ENCODE data around the gene ANKRD13B.

Gene ANKRD13B

DNA sequence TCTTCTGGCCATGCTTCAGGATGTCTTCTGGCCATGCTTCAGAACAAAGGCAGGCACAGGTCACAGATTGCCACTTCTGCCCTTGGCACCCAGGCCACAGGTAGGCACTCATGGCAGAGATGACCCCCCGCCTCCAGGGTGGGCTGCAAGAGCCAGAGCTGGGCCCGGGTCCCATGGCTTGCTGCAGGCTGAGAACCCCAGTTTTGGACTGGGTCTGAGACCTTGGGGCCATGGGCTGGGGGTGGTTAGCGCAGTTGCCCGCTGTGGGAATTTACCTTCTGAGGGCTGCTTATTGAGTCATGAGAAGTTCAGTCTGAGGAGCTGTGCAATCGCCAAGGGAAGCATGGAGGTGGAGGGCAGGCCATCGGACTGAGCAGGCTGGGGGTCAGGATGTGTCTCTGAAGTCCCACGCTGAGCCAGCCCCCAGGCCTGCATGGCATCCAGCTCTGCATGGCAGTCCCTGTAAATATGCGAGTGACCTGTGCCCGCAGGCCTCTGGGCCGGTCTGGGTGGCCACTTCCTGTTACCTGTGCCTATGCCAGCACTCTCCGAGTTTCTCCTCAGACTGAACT is 1.7 kb downstream of the ANKRD13B start:
- DNase-seq (ENCODE audit: low read depth in 2 of 2), result no peak

DNA sequence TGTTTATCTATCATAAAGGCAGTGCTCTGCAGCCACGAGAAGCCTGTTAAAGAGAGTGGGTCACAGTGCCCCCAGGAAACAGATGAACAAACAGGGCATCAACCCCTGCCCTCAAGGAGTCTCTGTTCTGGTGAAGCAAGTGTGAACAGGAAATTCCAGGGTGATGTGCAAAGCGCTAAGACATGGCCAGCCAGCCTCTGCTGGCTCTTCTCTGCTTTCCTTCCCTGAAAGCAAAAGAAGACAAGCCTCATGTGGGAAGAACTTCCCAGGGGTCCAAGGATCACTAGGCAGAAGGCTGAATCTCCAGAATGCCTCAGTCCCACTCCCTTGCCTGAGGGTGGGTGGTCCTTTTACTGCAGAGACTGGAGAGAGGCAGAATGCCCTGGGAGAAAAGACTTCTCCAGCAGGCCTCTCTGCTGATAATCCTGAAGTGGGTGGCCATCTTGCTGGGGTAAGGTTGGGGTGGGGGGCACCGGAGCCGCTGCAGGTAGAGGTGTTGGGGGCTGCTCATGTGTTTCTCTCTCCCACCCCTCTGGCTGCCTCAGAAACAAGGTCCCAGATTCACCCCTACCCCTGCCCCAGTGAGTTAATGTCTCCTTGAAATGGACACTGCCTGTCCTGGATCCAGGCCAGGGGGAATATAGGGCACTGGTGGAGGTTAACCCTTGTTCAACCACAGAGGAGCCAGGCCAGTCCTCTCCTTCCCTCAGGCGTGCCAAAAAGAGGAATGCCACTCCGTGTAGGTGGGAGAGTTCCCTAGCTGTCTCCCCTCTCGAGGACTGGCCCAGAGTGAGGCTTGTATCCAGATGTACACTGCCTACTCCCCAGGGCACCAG is 2.4 kb downstream of the ANKRD13B start:
- no peak for DNase-seq (ENCODE audit: low read depth in 2 of 2)

DNA sequence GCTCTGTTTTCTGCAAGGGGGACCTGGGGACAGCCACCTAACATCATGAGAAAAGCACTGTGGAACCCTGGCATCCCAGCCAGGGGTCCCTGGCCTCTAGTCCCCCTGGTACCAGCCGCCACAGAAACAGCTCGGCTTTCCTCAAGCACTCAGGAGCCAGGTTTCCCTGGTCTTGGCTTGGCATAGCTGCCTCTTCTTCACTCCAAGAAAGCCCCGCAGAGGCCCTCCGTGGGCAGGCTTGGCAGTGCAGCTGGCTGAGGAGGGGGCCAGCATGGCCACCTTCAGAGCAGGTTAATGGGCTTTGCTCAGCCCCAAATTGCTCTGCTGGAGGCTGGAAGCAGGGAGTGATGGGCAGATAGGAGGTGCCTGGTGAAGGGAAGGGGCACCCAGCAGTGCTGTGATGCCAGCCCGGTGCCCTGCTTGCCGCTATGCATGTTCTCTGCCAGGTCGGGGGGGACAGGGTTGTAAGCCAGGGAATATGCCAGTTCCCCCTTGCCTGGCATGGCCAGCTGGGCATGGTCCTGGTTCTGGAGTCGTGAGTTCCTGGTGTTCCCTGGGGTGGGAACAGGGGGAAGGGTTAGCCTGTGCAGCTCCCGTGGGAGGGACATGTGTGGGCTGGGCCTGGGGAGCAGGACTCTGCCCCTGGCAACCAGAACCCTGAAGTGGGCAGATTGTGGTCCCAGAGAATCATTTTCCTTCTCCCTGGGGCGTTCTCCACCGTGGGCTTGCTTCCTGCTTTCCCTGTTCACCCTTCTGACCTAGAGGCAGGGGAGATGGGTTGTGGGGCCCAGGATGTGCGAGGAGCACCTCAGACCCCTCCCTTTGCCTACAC is 3.2 kb downstream of the ANKRD13B start:
- no peak for DNase-seq (ENCODE audit: low read depth in 2 of 2)

DNA sequence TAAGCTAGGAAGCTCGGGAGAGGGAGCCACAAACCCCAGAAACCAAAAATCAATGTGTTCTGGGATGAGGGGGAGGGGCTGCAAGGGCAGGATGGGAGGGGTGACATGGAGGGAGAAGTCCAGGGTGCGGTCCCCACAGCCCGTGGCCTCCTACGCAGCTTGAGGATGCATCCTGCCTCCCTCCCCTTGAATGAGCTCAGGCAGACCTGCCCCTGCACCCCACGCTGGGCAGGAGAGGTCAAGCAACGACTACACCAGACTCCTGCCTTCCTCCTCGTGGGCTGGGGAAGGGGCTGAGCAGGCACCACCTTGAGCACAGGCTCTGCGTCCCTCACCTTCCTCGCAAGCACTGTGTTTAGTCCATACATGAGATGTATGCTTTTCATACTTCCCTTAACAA is 3.9 kb downstream of the ANKRD13B start:
- no peak for DNase-seq (ENCODE audit: low read depth in 2 of 2)

DNA sequence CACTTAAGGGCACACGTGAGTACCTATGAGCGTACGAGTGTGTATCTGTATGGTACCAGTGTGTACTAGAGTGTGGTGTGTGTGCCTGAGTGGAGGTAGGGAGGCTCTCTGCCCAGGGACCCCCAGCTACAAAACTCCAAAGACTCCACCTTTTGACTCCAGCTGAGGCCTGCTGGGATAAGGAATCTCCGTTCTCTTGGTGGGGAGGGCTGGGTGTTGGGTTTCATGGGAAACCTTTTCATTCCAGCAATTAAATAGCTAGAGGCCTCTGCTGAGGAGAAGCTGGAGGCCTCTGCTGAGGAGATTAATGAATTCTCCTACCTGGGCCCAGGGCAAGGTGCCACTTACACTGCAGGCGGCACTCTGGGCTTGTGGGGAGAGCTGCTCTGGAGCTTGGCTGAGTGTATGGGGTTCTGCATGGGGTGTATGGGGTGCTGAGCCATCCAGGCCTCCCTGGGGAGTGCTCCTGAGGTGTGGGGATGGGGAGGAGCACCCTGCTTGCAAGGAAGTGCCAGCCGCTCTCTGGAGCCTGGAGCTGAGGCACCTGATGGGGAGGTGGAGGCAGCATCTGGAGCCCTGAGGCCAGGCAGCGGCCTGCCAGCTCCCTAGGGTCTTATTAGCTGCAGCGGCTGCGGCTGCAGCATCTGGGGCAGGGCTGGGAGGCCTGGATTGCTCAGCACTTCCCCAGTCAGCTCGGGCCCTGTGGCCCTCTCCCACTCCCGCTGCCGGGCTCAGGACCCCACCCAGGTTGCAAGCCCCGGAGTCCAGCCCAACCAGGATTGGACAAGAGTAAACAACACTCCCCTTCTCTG is 4.6 kb downstream of the ANKRD13B start:
- DNase-seq (ENCODE audit: low read depth in 2 of 2), result no peak

DNA sequence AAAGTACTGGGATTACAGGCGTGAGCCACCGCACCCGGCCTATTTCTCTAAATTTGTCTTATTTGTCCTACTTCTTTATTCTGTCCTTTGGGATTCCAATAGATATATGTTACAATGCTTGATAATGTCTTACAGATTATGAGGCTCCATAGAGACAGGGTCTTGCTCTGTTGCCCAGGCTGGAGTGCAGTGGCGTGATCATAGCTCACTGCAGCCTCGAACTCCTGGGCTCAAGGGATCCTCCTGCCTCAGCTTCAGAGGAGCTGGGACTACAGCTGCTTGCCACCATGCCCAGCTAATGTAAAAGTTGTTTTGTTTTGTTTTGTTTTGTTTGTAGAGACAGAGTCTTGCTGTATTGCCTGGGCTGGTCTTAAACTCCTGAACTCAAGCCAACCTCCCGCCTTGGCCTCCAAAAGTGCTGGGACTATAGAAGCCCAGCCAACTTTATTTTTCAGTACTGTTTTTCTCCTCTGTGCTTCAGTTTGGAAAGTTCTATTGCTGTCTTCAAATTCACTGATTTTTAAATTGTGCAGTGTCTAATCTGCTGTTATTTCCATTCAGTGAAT is 10.3 kb downstream of the ANKRD13B start:
- DNase-seq (ENCODE audit: low read depth in 2 of 2), result no peak

DNA sequence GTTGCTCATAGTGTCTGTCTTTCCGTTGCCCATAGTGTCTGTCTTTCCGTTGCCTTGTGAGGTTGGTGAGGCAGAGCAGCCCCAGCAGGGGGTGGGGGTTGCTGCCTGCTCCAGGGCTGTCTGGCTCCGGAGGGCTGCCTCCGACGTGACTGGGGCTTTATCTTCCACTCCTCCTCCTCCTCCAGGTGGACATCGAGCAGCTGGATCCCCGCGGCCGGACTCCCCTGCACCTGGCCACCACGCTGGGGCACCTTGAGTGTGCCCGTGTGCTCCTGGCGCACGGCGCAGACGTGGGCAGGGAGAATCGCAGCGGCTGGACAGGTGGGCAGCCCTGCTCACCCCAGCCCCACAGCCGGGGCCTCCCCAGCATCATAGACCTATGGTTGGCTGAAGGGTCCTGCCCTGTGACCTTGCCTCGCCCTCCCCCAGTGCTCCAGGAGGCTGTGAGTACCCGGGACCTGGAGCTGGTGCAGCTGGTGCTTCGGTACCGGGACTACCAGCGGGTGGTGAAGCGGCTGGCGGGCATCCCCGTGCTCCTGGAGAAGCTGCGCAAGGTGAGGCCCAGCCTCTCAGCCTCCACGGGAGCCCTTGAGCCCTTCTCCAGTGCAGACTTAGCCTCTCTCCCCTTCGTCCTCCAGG is 14.7 kb downstream of the ANKRD13B start:
- DNase-seq (ENCODE audit: low read depth in 2 of 2), result no peak

DNA sequence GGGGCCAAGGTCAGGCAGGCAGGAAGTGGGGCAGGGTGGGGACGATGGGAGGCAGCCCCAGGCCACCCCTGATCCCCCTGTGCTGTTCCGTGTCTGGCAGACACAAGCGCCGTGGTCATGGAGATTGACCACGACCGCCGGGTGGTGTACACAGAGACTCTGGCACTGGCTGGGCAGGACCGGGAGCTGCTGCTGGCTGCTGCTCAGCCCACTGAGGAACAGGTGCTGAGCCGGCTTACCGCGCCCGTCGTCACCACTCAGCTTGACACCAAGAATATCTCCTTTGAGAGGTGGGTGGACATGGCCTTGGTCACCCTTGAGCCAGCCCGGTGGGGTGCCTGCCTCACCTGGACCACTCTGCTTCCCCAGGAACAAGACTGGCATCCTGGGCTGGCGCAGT is 16.1 kb downstream of the ANKRD13B start:
- no peak for DNase-seq (ENCODE audit: low read depth in 2 of 2)

DNA sequence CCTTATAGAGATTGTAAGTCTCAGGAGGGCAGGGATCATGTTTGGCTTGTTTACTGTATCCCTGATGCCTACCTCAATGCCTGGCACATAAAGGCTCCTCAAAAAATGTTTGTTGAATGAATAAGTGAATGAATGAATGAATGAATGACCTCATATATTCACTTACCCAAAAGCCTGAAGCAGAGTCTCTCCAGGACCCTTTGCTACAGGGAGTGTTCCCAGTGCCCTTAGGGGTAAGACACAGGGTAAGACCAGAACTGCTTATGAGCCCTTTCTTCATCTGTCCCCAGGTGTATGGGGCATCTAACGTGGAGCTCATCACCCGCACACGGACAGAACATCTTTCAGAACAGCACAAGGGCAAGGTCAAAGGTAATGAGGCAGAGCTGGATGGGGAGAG is 17.5 kb downstream of the ANKRD13B start:
- DNase-seq (ENCODE audit: low read depth in 2 of 2), result no peak

DNA sequence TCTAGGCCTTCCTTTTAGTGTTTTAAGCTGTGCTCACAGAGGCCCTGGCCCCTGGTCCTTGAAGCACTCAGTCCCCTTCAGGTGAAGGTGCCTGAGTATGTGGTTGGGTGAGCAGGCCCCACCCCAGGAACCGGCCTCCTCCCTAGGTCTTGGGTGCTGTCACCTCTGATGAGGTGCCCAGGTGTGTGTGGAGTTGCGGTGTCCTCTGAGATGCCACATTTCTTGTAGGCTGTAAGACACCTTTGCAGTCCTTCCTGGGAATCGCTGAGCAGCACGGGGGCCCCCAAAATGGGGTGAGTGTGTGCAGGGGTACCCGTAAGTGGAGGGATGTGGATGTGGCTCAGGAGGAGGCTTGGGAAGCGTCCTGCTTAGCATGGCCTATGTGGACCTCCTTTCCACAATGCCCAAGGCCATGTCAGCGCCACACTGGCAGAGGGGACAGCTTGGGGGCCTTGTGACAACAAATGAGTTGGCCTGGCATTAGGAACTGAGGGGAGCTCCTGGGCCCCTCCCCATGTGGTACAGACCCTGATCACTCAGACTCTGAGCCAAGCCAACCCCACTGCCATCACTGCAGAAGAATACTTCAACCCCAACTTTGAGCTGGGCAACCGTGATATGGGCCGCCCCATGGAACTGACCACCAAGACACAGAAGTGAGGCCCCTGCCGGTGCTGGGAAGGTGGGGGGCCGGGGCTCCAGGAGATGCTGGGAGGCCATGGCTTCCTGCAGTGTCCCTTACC is 18.6 kb downstream of the ANKRD13B start:
- no peak for DNase-seq (ENCODE audit: low read depth in 2 of 2)

DNA sequence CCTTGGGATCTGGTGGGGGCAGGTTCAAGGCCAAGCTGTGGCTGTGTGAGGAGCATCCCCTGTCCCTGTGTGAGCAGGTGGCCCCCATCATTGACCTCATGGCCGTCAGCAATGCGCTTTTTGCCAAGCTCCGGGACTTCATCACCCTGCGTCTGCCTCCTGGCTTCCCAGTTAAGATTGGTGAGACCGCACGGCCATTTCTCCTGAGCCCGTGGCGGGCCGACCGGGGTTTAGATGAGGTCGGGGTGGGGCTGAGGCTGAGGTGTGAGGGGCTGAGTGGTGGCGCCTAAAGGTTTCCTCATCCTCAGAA is 19.1 kb downstream of the ANKRD13B start:
- DNase-seq (ENCODE audit: low read depth in 2 of 2), result no peak

DNA sequence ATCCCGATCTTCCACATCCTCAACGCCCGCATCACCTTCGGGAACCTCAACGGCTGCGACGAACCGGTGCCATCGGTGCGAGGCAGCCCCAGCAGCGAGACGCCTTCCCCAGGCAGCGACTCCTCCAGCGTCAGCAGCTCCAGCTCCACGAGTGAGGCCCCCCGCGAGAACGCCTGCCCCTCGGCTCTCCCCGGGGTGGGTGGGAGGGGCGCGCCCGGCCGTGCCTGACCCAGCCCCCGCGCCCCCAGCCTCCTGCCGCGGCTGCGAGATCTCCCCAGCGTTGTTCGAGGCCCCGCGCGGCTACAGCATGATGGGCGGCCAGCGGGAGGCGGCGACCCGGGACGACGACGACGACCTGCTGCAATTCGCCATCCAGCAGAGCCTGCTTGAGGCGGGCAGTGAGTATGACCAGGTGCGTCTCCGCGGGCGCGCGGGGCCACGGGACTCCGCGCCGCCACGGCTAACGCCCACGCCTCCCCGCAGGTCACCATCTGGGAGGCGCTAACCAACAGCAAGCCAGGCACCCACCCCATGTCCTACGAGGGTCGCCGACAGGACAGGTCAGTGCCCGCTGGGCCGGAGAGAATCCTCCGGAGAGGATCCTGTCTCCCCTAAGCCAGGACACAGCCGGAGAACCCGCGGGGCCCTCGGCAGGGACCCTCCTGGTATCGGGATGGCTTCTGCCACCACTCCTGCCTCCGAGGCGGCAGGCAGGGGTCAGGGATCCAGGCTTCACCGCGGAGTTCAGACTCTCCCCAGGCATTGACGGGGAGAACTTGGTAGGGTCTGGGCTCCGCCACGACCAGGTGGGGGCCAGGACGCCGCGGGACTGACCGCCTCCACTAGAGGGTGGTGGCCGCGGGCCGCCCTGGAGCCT is 19.7 kb downstream of the ANKRD13B start:
- DNase-seq (ENCODE audit: low read depth in 2 of 2), result no peak

DNA sequence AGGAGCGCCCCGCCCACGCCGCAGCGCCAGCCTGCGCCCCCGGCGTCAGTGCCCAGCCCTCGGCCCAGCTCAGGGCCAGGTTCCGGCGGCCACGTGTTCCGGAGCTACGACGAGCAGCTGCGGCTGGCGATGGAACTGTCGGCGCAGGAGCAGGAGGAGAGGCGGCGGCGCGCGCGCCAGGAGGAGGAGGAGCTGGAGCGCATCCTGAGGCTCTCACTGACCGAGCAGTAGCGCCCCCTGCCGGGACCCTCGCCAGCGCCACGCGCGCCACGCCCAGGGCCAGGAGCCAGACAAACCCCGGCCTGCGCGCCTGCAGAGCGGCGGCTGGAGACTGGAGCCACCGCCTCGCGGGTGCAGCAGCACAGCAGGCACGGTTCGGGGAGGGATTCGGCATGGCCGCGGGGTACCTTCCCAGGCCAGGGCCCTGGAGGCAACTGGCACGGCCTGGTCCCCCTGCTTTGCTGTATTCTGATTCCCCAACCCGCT is 20.5 kb downstream of the ANKRD13B start:
- peak; percentile 83 to 88 for DNase-seq (ENCODE audit: low read depth in 2 of 2)

DNA sequence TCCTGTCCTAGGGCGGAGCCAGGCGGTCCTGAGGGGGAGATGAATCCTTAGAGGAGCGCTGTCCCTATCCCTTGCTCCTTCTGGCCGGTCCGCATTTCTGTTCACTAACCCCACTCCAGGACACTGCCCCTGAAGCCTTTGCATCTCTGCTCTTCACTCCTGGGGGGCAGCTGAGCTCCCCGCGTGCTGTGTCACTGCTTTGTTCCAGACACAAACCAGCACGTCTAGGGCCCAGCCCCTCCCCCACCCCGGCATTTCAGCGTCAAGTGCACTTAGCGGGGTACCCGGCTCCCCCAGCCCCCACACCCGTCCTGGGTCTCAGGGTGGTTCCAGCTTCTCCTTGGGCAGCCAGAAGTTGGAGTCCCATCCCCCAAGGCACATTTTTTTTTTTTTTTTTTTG is 20.9 kb downstream of the ANKRD13B start:
- DNase-seq (ENCODE audit: low read depth in 2 of 2), result no peak

DNA sequence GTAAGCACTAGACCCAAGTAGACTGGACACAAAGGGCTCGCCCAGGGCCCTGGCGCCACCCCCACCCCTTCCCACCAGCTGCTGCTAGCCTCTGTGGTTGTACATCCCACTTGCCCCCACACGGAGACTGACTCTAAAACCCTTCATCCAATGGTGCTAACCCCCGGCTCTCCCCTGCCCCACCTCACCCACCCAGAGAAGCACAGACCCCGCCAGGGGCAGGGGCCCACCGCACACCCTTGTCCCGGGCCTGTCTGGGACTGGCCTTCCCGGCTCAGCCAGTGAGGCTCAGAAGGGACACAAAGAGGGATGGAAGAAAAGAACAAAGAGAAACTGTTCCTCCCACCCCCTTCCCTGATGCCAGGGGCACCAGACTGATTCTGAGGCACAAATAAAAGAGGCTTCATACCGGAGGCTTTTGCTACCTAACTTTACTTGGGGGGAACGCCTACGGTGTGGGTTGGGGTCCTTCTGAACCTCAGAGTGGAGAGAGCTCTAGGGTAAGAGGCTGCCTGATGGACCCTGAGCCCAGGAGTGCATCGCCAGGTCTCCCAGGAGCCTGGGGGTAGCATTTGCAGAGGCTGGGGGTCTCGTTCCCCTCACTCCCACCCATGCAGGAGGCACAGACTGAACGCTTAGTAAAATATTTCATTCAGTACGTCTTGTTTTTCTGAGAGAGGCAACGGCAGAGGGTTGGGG is 21.6 kb downstream of the ANKRD13B start:
- no peak for DNase-seq (ENCODE audit: low read depth in 2 of 2)

DNA sequence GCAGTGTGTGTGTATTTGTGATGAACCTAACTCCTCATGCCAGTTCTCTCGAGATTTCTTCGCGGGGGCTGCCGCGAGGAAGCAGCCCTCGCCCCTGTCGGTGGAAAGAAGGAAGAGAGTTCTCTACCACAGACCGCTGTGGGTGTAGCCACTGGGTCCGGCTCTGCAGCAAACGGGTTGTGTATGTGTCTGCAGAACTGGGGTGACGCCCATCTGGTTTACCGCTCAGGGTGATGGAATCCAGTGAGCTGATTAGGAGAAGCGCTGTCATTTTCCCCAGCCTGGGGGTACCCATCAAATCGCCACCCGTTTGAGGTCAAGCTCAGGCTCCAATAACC is 22.1 kb downstream of the ANKRD13B start:
- DNase-seq (ENCODE audit: low read depth in 2 of 2), result no peak

DNA sequence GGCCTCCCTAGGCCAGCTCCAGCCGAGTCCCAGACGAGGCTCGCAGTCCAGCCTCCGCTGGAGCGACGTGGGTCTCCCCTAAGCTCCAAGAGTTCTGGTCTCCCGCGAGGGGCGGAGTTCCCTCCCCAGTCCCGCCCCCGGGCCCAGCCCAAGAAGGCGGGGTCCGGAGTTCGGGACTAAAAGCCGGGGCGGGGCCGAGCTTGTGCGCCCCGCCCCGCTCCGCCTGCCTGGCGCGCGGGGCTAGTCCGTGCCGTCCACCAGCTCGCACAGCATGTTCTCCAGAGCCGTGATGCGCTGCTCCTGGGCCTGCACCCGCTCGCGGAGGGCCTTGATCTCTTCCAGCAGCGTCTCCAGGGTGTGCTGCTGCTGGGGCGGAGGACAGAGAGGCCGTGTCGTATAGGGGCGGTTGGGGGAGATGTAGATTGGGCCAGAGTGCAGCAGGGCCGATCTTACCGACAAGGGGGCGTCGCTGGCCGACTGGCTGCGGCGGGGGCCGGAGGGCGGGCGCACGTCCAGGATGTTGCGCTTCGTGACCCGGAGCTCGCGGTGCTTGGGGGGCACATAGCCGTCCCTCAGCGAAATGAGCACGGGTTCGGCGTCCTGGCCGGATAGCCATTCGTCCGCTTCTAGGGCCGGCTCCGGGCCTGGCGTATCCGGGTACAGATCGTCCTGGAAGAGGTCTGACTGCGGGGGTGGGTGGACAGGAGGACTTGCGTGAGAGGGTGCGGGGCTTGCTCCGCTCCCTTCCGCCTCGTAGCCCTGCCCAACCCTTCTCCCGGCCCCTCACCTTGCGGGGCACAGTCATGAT is 22.8 kb downstream of the ANKRD13B start:
- peak; percentile 64 to 71 for DNase-seq (ENCODE audit: low read depth in 2 of 2)

Data from stimulated activated CD8-positive, alpha-beta memory T cell treated with anti-CD3 and anti-CD28 coated beads, Interleukin-7, amount 100 ng/mL, for 1 hour (primary cell).